ENCODE measurements around the gene LIN9.
"Not testable (repeated sequence)": the region's sequence is repeated elsewhere in the genome, so short reads cannot be mapped to it uniquely, and the experiment has no call there.

LIN9 gene

GRCh38 chr1:226268421-226269124 is 40.4 kb downstream of the LIN9 start:
- DNase-seq = no peak

GRCh38 chr1:226261818-226262217 is 47.1 kb downstream of the LIN9 start:
- DNase-seq = no peak

- DNase-seq = no peak
Measured at GRCh38 chr1:226255380-226255779, 53.6 kb downstream of the LIN9 start.

DNA sequence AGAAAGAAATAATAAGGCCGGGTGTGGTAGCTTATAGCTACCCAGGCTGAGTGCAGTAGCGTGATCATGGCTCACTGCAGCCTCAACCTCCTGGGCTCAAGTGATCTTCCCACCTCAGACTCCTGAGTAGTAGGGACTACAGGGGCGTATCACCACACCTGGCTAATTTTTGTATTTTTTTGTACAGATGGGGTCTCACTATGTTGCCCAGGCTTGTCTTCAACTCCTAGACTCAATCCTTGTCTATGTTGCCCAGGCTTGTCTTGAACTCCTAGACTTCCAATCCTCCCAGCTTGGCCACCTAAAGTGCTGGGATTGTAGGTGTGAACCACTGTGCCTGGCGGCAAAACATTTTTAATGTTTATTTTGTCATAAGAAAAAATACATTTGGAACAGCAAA is 55.0 kb downstream of the LIN9 start:
- DNase-seq = no peak

DNA sequence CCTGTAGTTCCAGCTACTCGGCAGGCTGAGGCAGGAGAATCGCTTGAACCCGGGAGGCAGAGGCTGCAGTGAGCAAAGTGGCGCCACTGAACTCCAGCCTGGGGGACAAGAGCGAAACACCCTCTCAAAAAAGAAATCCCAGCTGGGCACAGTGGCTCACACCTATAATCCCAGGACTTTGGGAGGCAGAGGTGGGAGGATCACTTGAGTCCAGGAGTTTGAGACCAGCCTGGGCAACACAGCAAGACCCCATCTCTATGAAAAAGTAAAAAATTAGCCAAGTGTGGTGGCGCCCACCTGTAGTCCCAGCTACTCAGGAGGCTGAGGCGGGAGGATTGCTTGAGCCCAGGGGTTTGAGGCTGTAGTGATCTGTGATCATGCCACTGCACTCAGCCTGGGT is 56.1 kb downstream of the LIN9 start:
- DNase-seq = not testable (repeated sequence)

- DNase-seq = no peak
Measured at GRCh38 chr1:226250511-226250910, 58.5 kb downstream of the LIN9 start.

DNA sequence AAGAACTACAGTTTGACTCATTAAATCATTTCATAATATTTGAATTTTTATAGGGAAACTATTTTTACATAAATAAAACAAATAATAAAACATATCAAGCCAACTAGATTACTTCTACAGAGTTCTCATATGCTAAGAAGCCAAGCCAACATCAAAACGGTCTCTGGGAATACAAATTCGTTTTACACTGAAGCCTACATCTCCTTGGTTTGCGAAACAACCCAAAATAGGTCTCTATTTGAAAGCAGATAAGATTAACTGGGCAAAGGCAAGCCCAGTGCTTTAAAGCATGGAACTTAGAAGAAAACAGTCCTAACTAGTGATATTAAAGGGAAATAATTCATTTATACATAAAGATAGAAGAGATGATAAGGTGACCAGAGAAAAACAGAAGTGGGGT is 60.2 kb downstream of the LIN9 start:
- no peak for DNase-seq

DNA sequence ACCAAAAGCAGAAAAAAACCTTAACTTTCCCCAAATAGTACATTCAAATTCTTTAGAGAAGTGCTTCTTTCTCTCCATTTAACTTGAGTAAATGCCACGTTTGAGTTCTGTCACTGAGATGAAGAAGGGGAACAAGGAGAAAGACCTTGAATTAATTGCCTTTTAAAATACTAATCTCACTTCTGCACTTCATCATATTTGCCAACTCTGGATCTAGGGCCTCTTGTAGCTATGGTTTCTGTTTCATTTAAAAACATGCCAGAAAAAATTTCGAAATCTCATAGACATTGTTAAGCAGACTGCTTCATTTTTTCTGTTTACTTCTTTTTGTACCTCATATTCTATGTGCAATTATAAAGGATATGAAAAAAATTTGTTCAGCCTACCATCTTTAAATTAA is 60.9 kb downstream of the LIN9 start:
- DNase-seq = no peak

- DNase-seq = no peak
Measured at GRCh38 chr1:226239421-226239820, 69.5 kb downstream of the LIN9 start.

DNA sequence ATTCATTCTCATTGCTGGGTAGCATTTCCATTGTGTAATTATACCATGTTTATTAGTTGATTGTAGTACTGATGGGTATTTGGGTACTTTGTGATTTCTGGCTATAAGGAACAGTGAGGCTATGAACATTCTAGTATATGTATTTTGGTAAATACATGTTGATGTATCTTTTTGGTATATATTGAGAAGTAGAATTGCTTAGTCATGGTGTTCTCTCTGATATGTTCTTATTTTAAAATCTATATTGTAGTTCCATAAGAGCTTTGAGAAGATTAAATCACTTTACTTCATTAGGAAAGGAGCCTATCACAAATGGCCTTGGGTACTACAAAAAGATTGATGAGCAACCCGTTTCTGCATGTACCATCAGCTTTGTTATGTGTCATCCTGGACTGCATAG is 72.1 kb downstream of the LIN9 start:
- DNase-seq = no peak

DNA sequence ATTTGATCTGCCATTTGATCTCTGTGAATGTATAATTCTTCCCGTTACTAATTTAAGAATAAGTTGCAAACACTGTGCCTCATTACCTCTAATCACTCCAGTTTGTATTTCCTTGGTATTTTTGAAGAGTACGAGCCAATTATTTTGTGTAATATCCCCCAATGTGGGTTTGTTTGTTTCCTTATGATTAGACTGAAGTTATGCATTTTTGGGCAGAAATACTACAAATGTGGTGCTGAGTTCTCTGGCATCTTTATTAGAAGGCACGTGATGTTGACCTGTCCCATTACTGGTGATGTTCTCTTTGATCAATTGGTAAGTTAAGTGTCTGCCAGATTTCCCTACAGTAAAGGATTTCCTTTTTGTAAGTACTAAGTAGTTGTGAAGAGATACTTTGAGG is 75.2 kb downstream of the LIN9 start:
- DNase-seq = no peak

GRCh38 chr1:226233293-226233692 is 75.7 kb downstream of the LIN9 start:
- DNase-seq = no peak

- no peak for DNase-seq
Measured at GRCh38 chr1:226226601-226227000, 82.4 kb downstream of the LIN9 start.

DNA sequence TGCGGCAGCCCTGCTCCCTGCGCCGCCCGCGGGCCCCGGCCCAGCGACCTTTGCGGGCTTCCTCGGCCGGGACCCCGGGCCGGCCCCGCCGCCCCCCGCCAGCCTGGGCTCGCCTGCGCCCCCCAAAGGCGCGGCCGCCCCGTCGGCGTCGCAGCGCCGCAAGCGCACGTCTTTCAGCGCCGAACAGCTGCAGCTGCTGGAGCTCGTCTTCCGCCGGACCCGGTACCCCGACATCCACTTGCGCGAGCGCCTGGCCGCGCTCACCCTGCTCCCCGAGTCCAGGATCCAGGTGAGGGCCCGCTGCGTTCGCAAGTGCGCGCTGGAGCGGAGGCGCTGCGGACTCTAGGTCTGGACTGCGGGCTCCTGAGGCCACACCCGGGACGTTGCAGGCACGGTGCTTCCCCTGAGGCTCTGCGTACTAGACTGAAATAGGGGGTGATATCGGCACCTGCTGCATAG is 85.1 kb downstream of the LIN9 start:
- DNase-seq = peak; percentile 2

DNA sequence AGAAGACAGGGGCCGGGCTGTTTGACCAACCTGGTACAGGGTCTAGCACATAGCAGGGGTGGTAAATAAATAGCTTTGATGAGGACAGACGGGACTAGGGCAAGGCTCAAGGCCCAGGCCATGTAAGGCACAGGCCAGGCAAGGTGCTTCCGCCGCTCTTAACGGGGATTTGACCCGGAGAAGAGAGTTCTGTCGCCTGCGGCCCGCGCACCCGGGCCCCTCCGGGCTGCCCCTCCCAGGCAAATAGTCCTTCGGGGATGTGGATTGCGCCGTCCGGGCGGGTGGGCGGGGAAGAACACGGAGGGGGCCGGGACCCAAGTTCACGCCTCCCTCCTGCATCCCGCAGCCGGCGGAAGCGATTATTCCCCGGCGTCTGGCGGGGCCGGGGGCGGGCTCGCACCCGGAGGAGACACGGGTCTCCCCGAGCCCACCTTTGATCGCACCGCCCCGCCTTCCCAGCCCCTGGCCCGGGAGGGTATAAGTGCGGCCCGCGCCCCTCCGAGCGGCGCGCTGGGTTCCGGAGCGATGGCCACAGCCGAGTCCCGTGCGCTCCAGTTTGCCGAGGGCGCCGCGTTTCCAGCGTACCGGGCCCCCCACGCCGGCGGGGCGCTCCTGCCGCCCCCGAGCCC is 85.7 kb downstream of the LIN9 start, which contains the start of gene MIXL1:
Gene MIXL1 (plus strand): TSS at position 508 of the 629 bp plus-strand sequence. CDS start 18 bp downstream, at position 526.
- DNase-seq = no peak

- DNase-seq = no peak
Measured at GRCh38 chr1:226222686-226223085, 86.3 kb downstream of the LIN9 start.

- no peak for DNase-seq
Measured at GRCh38 chr1:226220473-226221189, 88.3 kb downstream of the LIN9 start.

DNA sequence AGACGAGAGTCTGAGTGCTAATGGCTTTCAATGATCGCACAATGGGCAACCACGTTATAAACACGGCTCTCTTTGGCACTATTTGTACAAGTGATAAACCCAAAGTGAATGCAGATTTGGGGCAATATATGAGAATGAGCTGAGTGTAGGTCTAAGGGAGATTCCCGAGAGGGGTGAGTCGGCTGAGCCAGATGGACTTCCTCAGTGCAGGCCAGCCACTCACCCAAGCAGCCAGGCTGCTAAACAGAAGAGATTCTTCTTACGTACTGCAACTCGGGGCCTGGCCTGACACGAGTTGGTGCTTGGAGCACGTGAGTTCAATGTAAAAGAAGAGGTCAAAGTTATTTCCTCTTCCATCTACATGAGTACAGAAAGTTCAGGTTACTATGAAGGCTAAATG is 91.7 kb downstream of the LIN9 start:
- no peak for DNase-seq

GRCh38 chr1:226216056-226216455 is 92.9 kb downstream of the LIN9 start:
- no peak for DNase-seq

- no peak for DNase-seq
Measured at GRCh38 chr1:226215239-226215638, 93.7 kb downstream of the LIN9 start.

DNA sequence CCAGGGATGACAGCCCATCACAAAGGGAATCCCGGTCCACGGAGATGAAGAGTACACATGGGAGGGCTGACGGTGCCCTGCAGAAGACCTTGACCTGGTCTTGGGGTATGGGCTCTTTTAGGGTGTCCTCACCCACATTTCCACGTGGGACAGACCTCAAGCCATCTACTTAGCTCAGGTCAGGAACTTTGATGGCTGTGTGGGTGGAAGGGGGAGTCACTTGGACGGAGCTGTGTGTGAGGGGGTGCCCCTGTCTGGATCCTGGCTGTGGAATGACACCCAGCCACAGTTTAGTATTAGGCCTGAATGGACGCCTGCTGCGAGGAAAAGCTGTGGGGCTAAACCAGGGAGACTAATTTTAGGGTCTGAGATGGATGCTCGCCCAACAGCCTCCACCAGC is 96.4 kb downstream of the LIN9 start:
- DNase-seq = no peak

- DNase-seq = no peak
Measured at GRCh38 chr1:226211181-226211821, 97.7 kb downstream of the LIN9 start.

GRCh38 chr1:226210571-226211176 is 98.3 kb downstream of the LIN9 start:
- DNase-seq = no peak
